K562 (cell line): ENCODE results near the gene A4GALT. TPM values are rescaled to one million over a fixed set of nuclear protein-coding genes. Genes with fewer than 3 reads are reported as not detected.

Experiments
- ATAC-seq: fragments of 200-7000 bp; cut with Tn5 transposase; 3 replicates; pipeline ENCODE4 v1.9.1; 2020; ENCODE audit warnings: moderate library complexity
- BruUV-seq: library from RNA; stranded (reverse); fragments of 400-500 nt; replicated peaks from 2 replicates; lab custom pipeline; 2021; lab: Mats Ljungman, UMichigan
- CTCF ChIA-PET: fragments of 300-600 bp; formaldehyde crosslinking; extraction: SDS; loops from one replicate; lab custom pipeline; 2021; ENCODE audit warnings: low intra/inter-chr PET ratio; lab: Yijun Ruan, JAX
- POLR2A ChIA-PET: fragments of 300-600, 350-650 bp; sonication (Branson Sonifier 250); formaldehyde crosslinking; extraction: SDS; loops from one replicate; lab custom pipeline; 2021; ENCODE audit warnings: antibody characterized with exemption, inconsistent platforms; lab: Yijun Ruan, JAX
- DNase-seq, 4 experiments: peaks; one replicate each; pipeline versions ENCODE4 v3.0.0 to v3.0.0-alpha.2; 2011 to 2018; ENCODE audit warnings: low spot score in 3 of 4, mixed read lengths in 3 of 4; ENCODE audit errors: extremely low read depth in 1 of 4
- FAIRE-seq: peaks from 2 replicates; lab custom pipeline; 2011; peaks lifted over from hg19 to GRCh38; lab: Jason Lieb, UNC
- H2AFZ ChIP-seq: 2 replicates; pipeline ENCODE4 v1.6.0; 2011; ENCODE audit warnings: low read depth, low read length, control low read depth, inconsistent platforms
- H3K27ac ChIP-seq: fragments of 200-600 bp; 3 replicates; pipeline ENCODE4 v1.8.0; 2011; ENCODE audit warnings: low read depth, mild to moderate bottlenecking, control low read depth, inconsistent platforms, low read length, moderate library complexity, mixed read lengths; ENCODE audit errors: extremely low read depth
- H3K27me3 ChIP-seq, 2 experiments: fragments of 300-600 bp in 1 of 2; 2 replicates in 1 of 2; 3 replicates in 1 of 2; pipeline versions ENCODE4 v1.6.0 to v1.8.0; 2011; ENCODE audit warnings: inconsistent platforms in 2 of 2, low read length in 2 of 2, mild to moderate bottlenecking in 1 of 2, mixed read lengths in 1 of 2, moderate library complexity in 1 of 2; ENCODE audit not compliant: control insufficient read depth in 2 of 2, insufficient read depth in 2 of 2
- H3K36me3 ChIP-seq: fragments of 300-600 bp; 3 replicates; pipeline ENCODE4 v1.8.0; 2011; ENCODE audit warnings: mild to moderate bottlenecking, low read length, inconsistent platforms; ENCODE audit not compliant: control insufficient read depth, insufficient read depth
- H3K4me1 ChIP-seq, 2 experiments: fragments of 200-600 bp in 1 of 2; replicated peaks in 1 of 2; 2 replicates in 1 of 2; 3 replicates in 1 of 2; pipeline versions ENCODE4 v1.5.1 to v1.8.0; 2011; ENCODE audit warnings: inconsistent platforms in 2 of 2, low read length in 2 of 2, mild to moderate bottlenecking in 1 of 2, mixed read lengths in 1 of 2, moderate library complexity in 1 of 2; ENCODE audit not compliant: control insufficient read depth in 2 of 2, insufficient read depth in 2 of 2
- H3K4me2 ChIP-seq: 2 replicates; pipeline ENCODE4 v1.6.1; 2011; ENCODE audit warnings: low read length, control low read depth, inconsistent platforms, mixed read lengths; ENCODE audit not compliant: insufficient read depth
- H3K4me3 ChIP-seq: fragments of 200-600 bp; sonication (generic), shearing (Covaris generic); 2 replicates; pipeline ENCODE4 v1.5.1; 2016; ENCODE audit warnings: control low read depth, inconsistent platforms
- H3K79me2 ChIP-seq: fragments of 200-600 bp; 3 replicates; pipeline ENCODE4 v1.8.0; 2011; ENCODE audit warnings: low read length, inconsistent platforms; ENCODE audit not compliant: control insufficient read depth, insufficient read depth
- H3K9ac ChIP-seq, 2 experiments: 2 replicates each; pipeline versions ENCODE4 v1.6.0 to v1.6.1; 2011; ENCODE audit warnings: low read depth in 2 of 2, low read length in 2 of 2, control low read depth in 1 of 2, inconsistent platforms in 1 of 2, mild to moderate bottlenecking in 1 of 2, mixed read lengths in 1 of 2; ENCODE audit not compliant: insufficient read depth in 1 of 2
- H3K9me1 ChIP-seq: one replicate; pipeline ENCODE4 v1.6.0; 2011; ENCODE audit warnings: inconsistent platforms, mild to moderate bottlenecking, low read length, moderate library complexity; ENCODE audit not compliant: control insufficient read depth, insufficient read depth
- H3K9me3 ChIP-seq: replicated peaks from 2 replicates; pipeline ENCODE4 v1.5.1; 2011; ENCODE audit warnings: low read depth, low read length, inconsistent platforms; ENCODE audit not compliant: control insufficient read depth, insufficient read depth
- H4K20me1 ChIP-seq: replicated peaks from 2 replicates; pipeline ENCODE4 v1.6.1; 2011; ENCODE audit warnings: low read length, inconsistent platforms, mixed read lengths; ENCODE audit not compliant: control insufficient read depth, insufficient read depth
- ESRRA ChIP-seq: fragments of 450-650 bp; IDR thresholded peaks from 2 replicates; pipeline ENCODE4 v1.6.1; 2014; ENCODE audit warnings: low read depth, mild to moderate bottlenecking, moderate library complexity, borderline replicate concordance
- MYC ChIP-seq, 2 experiments: fragments of 250-450 bp in 1 of 2; sonication (Bioruptor Pico) in 1 of 2; IDR thresholded peaks; 2 replicates each; pipeline versions ENCODE4 v1.5.1 to v1.6.1; 2012 to 2021; ENCODE audit warnings: low read depth in 2 of 2, borderline replicate concordance in 1 of 2, improper control_type of control experiment in 1 of 2, low read length in 1 of 2, mild to moderate bottlenecking in 1 of 2, moderate library complexity in 1 of 2
- RBM15 ChIP-seq: fragments of 200-400 bp; formaldehyde crosslinking; IDR thresholded peaks from 2 replicates; pipeline ENCODE4 v1.6.1; 2018; ENCODE audit warnings: mild to moderate bottlenecking, low read length, moderate library complexity; ENCODE audit not compliant: insufficient read depth
- SRSF3 ChIP-seq: fragments of 200-400 bp; formaldehyde crosslinking; IDR thresholded peaks from 2 replicates; pipeline ENCODE4 v1.6.1; 2016; ENCODE audit warnings: mild to moderate bottlenecking, low read length, moderate library complexity; ENCODE audit not compliant: insufficient read depth
- ZNF224 ChIP-seq: sonication (generic); formaldehyde crosslinking; IDR thresholded peaks from 2 replicates; pipeline ENCODE4 v1.8.0; 2022; ENCODE audit warnings: mild to moderate bottlenecking, missing genetic modification reagents
- ZNF24 ChIP-seq: fragments of 450-650 bp; IDR thresholded peaks from 2 replicates; pipeline ENCODE4 v1.6.1; 2016
- ZNF707 ChIP-seq: fragments of 250-450 bp; sonication (Bioruptor Pico); conservative IDR thresholded peaks from 2 replicates; pipeline ENCODE4 v1.8.0; 2022; ENCODE audit warnings: inconsistent platforms, mild to moderate bottlenecking, moderate library complexity
- WGBS: fragments of 100-300 bp; shearing (Covaris generic); methylation state at CpG from one replicate; pipeline ENCODE4 v1.1.6; 2016; ENCODE audit warnings: low coverage, mixed read lengths; ENCODE audit not compliant: insufficient coverage; ENCODE audit errors: missing lambda C conversion rate; 5-methylcytosine and 5-hydroxymethylcytosine counted together
- in situ Hi-C: fragments of 300-500 bp; cut with MboI; formaldehyde crosslinking; loops from 4 replicates; pipeline ENCODE4 v1.15.0; 2018; ENCODE audit warnings: inconsistent platforms, mixed read lengths
- intact Hi-C: fragments of 100-400 bp; cut with micrococcal nuclease; formaldehyde crosslinking; loops from 2 replicates; pipeline ENCODE4 v1.14.2; 2022
- polyA plus RNA-seq, 8 experiments: library from polyadenylated mRNA; depleted of rRNA in 4 of 8; stranded (reverse) in 5 of 8; unstranded in 3 of 8; fragments of >200 nt; fragmentation: Nextera tagmentation in 2 of 8; fragmentation: Illumina TruSeq in 1 of 8; extraction: Ambion mirVana in 2 of 8; extraction: Trizol in 1 of 8; gene quantifications; 2 replicates each; pipeline versions ENCODE4 v1.2.1 to v1.2.3, GENCODE V29; 2011 to 2014; ENCODE audit warnings: inconsistent platforms in 1 of 8, missing spikeins in 1 of 8
- total RNA-seq, 7 experiments: library from RNA; depleted of rRNA in 6 of 7; stranded (reverse); fragments of >200 nt in 6 of 7; fragmentation: Illumina TruSeq in 2 of 7; extraction: Trizol in 2 of 7; gene quantifications; 2 replicates each; pipeline versions ENCODE4 v1.2.1 to v1.2.3, GENCODE V29; 2011 to 2021; ENCODE audit warnings: low replicate concordance in 1 of 7
- TF ChIP-seq, protein P1 (sequence below): fragments of 450-650 bp; IDR thresholded peaks from 2 replicates; pipeline ENCODE4 v1.6.1; 2016; ENCODE audit warnings: mild to moderate bottlenecking
- TF ChIP-seq, protein P2 (sequence below): sonication (generic); formaldehyde crosslinking; IDR thresholded peaks from 2 replicates; pipeline ENCODE4 v1.8.1; 2023; ENCODE audit warnings: mild to moderate bottlenecking, missing genetic modification reagents
- TF ChIP-seq, protein P3 (sequence below): fragments of 200-800 bp; sonication (Bioruptor generic); IDR thresholded peaks from 2 replicates; pipeline ENCODE4 v1.6.1; 2016; ENCODE audit warnings: missing genetic modification characterization, missing compliant biosample characterization
- TF ChIP-seq, protein P4 (sequence below): fragments of 250-450 bp; sonication (Bioruptor Pico); IDR thresholded peaks from 2 replicates; pipeline ENCODE4 v1.8.0; 2022; ENCODE audit warnings: moderate library complexity, mild to moderate bottlenecking, inconsistent platforms

Gene A4GALT
- total and polyA plus RNA-seq, 9 of the 15 experiments (the other 6 are each of a cell fraction or from before 2014, with no cell fraction given): 0.07 to 0.11 TPM; not detected in 7

DNA sequence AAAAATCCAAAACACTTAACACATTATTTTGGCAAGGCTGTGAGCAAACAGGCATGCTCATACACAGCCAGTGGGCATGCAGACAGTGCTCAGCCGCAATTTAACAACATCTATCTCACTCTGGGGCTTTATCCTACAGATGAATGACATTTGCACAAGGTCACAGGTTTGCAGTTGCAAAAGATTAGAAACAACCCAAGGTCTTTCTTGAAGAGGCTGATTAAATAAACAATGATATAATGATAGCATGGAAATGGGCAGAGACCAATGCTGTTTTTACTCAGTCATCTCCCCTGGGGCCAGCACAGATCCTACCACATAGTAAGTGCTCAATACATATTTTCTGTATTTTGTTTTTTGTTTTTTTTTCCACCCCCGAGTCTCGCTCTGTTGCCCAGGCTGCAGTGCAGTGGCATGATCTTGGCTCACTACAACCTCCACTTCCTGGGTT, 9.4 kb downstream of the A4GALT start:
- no peak overlapping the region for H3K4me3 ChIP-seq
- ChIA-PET POLR2A (no interaction called here), CTCF (no interaction called here)
- H3K4me1 ChIP-seq: no peaks in the 10 kb centered on the region; a peak in 1 of 5 replicates
- no peaks in the 10 kb centered on the region for H3K36me3 ChIP-seq
- intact Hi-C loops (no loop called here), in situ Hi-C loops (no loop called here)
- H3K27ac ChIP-seq: no peak overlapping the region
- H3K9ac ChIP-seq: no peak overlapping the region
- TF ChIP-seq, protein P1, sequence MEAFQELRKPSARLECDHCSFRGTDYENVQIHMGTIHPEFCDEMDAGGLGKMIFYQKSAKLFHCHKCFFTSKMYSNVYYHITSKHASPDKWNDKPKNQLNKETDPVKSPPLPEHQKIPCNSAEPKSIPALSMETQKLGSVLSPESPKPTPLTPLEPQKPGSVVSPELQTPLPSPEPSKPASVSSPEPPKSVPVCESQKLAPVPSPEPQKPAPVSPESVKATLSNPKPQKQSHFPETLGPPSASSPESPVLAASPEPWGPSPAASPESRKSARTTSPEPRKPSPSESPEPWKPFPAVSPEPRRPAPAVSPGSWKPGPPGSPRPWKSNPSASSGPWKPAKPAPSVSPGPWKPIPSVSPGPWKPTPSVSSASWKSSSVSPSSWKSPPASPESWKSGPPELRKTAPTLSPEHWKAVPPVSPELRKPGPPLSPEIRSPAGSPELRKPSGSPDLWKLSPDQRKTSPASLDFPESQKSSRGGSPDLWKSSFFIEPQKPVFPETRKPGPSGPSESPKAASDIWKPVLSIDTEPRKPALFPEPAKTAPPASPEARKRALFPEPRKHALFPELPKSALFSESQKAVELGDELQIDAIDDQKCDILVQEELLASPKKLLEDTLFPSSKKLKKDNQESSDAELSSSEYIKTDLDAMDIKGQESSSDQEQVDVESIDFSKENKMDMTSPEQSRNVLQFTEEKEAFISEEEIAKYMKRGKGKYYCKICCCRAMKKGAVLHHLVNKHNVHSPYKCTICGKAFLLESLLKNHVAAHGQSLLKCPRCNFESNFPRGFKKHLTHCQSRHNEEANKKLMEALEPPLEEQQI: no peak
- no peak for TF ChIP-seq ZNF24
- no peak for TF ChIP-seq MYC (IDR thresholded peaks at IDR 0.05; ENCODE audit: low read depth, low read length)
- no peak for TF ChIP-seq MYC (CRISPR knock-in tag; IDR thresholded peaks at IDR 0.05; ENCODE audit: borderline replicate concordance, low read depth)
- TF ChIP-seq, protein P2, sequence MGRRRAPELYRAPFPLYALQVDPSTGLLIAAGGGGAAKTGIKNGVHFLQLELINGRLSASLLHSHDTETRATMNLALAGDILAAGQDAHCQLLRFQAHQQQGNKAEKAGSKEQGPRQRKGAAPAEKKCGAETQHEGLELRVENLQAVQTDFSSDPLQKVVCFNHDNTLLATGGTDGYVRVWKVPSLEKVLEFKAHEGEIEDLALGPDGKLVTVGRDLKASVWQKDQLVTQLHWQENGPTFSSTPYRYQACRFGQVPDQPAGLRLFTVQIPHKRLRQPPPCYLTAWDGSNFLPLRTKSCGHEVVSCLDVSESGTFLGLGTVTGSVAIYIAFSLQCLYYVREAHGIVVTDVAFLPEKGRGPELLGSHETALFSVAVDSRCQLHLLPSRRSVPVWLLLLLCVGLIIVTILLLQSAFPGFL (CRISPR knock-in tag): no peak
- TF ChIP-seq RBM15: no peak
- no peak for TF ChIP-seq ESRRA
- TF ChIP-seq ZNF224: no peak
- TF ChIP-seq, protein P3, sequence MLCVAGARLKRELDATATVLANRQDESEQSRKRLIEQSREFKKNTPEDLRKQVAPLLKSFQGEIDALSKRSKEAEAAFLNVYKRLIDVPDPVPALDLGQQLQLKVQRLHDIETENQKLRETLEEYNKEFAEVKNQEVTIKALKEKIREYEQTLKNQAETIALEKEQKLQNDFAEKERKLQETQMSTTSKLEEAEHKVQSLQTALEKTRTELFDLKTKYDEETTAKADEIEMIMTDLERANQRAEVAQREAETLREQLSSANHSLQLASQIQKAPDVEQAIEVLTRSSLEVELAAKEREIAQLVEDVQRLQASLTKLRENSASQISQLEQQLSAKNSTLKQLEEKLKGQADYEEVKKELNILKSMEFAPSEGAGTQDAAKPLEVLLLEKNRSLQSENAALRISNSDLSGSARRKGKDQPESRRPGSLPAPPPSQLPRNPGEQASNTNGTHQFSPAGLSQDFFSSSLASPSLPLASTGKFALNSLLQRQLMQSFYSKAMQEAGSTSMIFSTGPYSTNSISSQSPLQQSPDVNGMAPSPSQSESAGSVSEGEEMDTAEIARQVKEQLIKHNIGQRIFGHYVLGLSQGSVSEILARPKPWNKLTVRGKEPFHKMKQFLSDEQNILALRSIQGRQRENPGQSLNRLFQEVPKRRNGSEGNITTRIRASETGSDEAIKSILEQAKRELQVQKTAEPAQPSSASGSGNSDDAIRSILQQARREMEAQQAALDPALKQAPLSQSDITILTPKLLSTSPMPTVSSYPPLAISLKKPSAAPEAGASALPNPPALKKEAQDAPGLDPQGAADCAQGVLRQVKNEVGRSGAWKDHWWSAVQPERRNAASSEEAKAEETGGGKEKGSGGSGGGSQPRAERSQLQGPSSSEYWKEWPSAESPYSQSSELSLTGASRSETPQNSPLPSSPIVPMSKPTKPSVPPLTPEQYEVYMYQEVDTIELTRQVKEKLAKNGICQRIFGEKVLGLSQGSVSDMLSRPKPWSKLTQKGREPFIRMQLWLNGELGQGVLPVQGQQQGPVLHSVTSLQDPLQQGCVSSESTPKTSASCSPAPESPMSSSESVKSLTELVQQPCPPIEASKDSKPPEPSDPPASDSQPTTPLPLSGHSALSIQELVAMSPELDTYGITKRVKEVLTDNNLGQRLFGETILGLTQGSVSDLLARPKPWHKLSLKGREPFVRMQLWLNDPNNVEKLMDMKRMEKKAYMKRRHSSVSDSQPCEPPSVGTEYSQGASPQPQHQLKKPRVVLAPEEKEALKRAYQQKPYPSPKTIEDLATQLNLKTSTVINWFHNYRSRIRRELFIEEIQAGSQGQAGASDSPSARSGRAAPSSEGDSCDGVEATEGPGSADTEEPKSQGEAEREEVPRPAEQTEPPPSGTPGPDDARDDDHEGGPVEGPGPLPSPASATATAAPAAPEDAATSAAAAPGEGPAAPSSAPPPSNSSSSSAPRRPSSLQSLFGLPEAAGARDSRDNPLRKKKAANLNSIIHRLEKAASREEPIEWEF (CRISPR knock-in tag): no peak
- TF ChIP-seq, protein P4, sequence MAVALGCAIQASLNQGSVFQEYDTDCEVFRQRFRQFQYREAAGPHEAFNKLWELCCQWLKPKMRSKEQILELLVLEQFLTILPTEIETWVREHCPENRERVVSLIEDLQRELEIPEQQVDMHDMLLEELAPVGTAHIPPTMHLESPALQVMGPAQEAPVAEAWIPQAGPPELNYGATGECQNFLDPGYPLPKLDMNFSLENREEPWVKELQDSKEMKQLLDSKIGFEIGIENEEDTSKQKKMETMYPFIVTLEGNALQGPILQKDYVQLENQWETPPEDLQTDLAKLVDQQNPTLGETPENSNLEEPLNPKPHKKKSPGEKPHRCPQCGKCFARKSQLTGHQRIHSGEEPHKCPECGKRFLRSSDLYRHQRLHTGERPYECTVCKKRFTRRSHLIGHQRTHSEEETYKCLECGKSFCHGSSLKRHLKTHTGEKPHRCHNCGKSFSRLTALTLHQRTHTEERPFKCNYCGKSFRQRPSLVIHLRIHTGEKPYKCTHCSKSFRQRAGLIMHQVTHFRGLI: no peak
- no peak for TF ChIP-seq SRSF3
- no peak for TF ChIP-seq ZNF707
- no TSS peak for BruUV-seq
- no peaks in the 10 kb centered on the region for H3K79me2 ChIP-seq
- FAIRE-seq (no peak), ATAC-seq (no peak), DNase-seq (no peak)
- H3K4me2 ChIP-seq: no peak overlapping the region
- H4K20me1 ChIP-seq: no peaks in the 10 kb centered on the region
- H3K9me3 ChIP-seq: no peaks in the 10 kb centered on the region
- peaks cover 0 to 6% of the 10 kb centered on the region in 2 experiments; a peak in 2 of 5 replicates for H3K27me3 ChIP-seq
- H2AFZ ChIP-seq: no peak overlapping the region
- WGBS: 14% methylated on average over 3 of the region's 3 CpGs
- no peaks in the 10 kb centered on the region for H3K9me1 ChIP-seq
